ENCODE data around the gene TNP2. TPM values are rescaled to one million over a fixed set of nuclear protein-coding genes. Genes with fewer than 3 reads are reported as not detected.
"Not testable (repeated sequence)": the region's sequence is repeated elsewhere in the genome, so short reads cannot be mapped to it uniquely, and the experiment has no call there.

TNP2 gene
- total RNA-seq, 1 donor from 2014 or later: not detected

GRCh38 chr16:11302977-11303376 lies 33.9 kb upstream of the TNP2 start:
- DNase-seq (no peak), ATAC-seq (no peak)
- no peak for TF ChIP-seq CTCF (IDR thresholded peaks at IDR 0.05)
- intact Hi-C loops (cut with DNase I): no loop called here
- Histone ChIP-seq H3K4me1 (peaks cover 18% of the 10 kb centered on the region), H3K27me3 (ENCODE audit: low read depth) (no peaks in the 10 kb centered on the region), H3K4me3 (no peak overlapping the region), H3K36me3 (no peaks in the 10 kb centered on the region), H3K9me3 (no peaks in the 10 kb centered on the region), H3K27ac (peak overlapping the region; percentile 58)

- Histone ChIP-seq H3K4me1 (peaks cover 23% of the 10 kb centered on the region), H3K27ac (peak overlapping the region; percentile 24), H3K27me3 (ENCODE audit: low read depth) (no peaks in the 10 kb centered on the region), H3K36me3 (no peaks in the 10 kb centered on the region), H3K9me3 (no peaks in the 10 kb centered on the region), H3K4me3 (no peak overlapping the region)
- TF ChIP-seq CTCF (IDR thresholded peaks at IDR 0.05): no peak
- DNase-seq (no peak), ATAC-seq (no peak)
- intact Hi-C loops (cut with DNase I): no loop called here
These were observed 32.7 kb upstream of the TNP2 start for GRCh38 chr16:11301645-11302501.

GRCh38 chr16:11300560-11300892 lies 31.4 kb upstream of the TNP2 start:
- no peak for TF ChIP-seq CTCF (IDR thresholded peaks at IDR 0.05)
- Histone ChIP-seq H3K36me3 (no peaks in the 10 kb centered on the region), H3K4me1 (peaks cover 33% of the 10 kb centered on the region), H3K4me3 (no peak overlapping the region), H3K27ac (no peak overlapping the region), H3K27me3 (ENCODE audit: low read depth) (no peaks in the 10 kb centered on the region), H3K9me3 (no peaks in the 10 kb centered on the region)
- ATAC-seq: no peak
- intact Hi-C loops (cut with DNase I): no loop called here
- no peak for DNase-seq

- Histone ChIP-seq H3K27ac (no peak overlapping the region), H3K4me1 (peaks cover 33% of the 10 kb centered on the region), H3K36me3 (no peaks in the 10 kb centered on the region), H3K27me3 (ENCODE audit: low read depth) (no peaks in the 10 kb centered on the region), H3K4me3 (no peak overlapping the region), H3K9me3 (no peaks in the 10 kb centered on the region)
- ATAC-seq (no peak), DNase-seq (no peak)
- no peak for TF ChIP-seq CTCF (IDR thresholded peaks at IDR 0.05)
- intact Hi-C loops (cut with DNase I): no loop called here
These were observed 30.9 kb upstream of the TNP2 start for GRCh38 chr16:11299865-11300559.

- peaks cover 33% of the 10 kb centered on the region for H3K4me1 ChIP-seq
- H3K27ac ChIP-seq; H3K4me3 ChIP-seq; H3K36me3 ChIP-seq; H3K9me3 ChIP-seq; H3K27me3 ChIP-seq (ENCODE audit: low read depth); DNase-seq; intact Hi-C loops (cut with DNase I); ATAC-seq: not testable (repeated sequence)
These were observed 29.9 kb upstream of the TNP2 start for GRCh38 chr16:11298950-11299547.
